Fibroblast of peridontal ligament (primary cell): ENCODE data around the gene C1orf21.

Experiments used
- DNase-seq: peaks from one replicate; pipeline ENCODE4 v3.0.0-alpha.2; 2010; ENCODE audit errors: extremely low read depth

The C1orf21 gene

DNA sequence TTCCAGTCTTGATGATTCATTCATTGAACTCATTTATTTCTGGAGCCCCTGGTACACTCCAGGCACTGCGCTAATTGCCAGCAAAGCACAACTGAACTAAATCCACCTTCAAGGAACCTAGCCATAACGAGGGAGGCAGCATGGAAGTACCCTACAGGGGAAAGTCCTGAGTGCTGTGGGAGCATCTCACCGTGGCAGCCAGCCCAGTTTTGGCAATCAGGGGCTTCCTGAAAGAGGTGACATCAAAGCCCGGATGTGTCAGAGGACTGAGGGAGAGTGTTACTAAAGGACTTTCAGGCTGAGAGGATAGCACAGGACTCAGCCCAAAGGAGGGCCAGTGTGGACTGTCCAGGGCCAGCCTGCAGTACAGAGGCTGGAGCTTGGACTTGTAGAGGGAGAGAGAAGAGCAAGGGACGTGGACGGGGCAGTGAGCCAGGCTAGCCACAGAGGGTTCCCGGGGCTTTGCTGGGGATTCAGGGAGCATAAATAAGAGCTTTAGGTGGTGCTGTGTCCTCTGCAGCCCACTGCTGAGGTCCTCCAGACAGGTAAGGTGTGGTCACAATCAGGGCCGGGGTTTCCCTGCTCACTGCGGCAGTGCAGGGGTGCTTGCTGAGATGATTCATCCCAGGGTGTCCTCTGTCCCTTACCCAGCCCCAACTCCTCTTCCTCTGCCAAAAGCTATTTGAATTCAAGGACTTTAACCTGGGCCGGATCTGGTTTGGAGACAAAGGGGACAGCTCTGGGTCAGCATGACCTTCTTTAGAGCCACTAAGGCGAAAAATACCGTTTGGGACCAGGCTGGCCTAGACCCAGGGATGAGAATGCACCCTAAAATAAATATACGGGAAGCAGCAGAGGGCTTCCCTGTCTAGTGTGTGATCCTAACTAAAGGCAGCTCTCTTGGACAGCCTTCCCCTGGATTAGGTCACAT is 239.5 kb downstream of the C1orf21 start:
- DNase-seq = no peak

DNA sequence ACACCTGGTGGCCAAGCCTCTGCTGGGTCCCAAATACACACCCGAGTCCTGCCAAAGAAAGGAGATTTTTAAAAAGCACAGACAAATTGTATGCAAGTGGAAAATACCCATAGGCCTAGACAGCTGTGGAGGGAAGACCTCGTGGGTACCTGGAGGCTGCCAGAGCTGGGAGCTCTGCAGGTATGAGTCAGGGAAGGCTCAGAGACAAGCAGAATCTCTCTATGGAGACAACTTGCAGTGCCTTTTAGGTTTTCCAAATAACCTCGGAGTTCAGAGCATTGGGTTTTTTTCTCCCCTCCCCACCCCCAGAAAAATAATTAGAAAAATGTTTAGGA is 240.1 kb downstream of the C1orf21 start:
- DNase-seq = no peak

DNA sequence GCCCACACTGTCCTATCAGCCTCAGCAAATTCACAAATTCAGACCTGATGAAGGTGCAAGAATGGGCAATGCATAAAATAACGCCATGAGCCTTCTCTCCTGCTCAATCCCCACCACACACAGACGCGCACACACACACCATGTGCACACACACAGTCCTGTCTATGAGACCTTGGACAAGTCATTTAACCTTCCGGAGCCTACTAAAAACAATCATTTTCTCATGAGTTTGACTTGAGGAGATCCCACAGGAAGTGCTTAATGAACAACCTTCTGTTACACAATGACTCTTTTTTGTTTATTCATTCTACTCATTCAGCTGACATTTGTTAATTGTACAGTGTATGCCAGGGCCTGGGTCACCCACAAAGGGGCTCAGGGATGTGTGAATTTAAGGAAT is 242.4 kb downstream of the C1orf21 start:
- DNase-seq = no peak

DNA sequence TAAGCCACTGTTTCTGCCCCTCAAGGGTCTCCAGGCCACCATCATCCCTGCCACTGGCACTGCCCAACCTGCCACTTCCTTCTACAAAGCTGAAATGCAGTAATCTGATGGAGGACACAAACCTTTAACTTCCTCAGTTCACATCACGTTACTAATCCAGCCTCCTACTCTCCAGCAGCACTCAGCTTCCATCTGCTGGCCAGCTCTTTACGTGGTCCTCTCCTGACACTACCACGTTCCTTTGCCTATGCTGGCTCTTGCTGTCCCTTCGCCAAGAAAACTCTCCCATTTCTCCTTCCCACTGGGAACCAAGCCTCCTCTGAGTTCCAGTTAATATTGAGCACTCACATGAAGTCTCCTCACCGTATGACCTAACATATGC is 243.8 kb downstream of the C1orf21 start:
- DNase-seq = no peak

DNA sequence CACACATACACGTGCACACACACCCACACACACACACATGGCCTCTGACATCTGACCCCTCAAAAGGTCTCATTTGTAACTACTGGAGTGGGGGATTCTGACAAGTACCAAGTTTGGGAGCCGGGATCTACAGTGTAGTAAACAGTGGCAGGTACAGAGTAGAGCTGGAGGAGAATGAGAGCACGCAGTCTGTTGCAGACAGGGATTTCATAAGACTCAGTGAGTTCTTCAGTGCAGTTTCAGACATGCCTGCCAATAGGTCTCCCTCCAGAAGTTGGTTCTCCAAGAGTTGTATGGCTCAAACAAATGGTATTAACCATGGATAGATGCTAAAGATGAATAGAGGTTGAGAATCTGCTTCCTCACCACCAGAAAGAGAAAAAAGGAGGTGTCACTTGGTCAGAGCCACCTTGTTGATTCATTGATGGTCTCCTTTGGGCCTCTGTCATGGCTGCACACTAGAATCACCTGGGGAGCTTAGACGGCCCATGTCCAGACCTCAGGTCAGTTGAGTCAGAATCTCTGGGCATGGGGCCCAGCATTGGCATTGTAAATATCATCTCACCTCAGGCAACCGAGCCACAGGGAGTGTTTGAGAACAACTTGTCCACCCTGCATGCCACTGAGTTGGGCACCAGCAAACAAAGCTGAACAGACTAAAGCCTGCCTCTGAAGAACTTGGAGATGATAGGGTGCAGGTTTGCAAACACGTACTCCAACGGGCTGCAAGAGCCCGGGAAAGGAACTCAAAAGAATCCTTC is 245.8 kb downstream of the C1orf21 start:
- DNase-seq = no peak

DNA sequence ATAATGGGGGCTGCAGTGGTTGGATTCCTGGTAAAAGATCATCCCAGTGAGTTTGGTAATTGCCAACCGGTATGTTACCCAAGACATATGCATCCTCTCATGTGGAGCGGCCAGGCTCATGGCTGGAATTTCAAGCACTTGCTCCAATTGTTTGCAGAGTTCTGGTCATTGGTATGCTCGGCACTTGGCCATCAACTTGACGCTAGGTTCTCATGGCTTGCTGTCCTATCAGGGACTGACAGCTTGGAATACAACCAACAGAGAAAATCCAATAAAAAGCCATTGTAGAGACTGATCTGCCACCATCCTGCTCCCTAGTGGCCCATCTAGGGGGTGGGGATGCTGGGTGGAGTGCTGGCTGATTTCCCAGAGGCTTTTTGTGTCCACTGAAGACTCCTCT is 247.0 kb downstream of the C1orf21 start:
- no peak for DNase-seq

DNA sequence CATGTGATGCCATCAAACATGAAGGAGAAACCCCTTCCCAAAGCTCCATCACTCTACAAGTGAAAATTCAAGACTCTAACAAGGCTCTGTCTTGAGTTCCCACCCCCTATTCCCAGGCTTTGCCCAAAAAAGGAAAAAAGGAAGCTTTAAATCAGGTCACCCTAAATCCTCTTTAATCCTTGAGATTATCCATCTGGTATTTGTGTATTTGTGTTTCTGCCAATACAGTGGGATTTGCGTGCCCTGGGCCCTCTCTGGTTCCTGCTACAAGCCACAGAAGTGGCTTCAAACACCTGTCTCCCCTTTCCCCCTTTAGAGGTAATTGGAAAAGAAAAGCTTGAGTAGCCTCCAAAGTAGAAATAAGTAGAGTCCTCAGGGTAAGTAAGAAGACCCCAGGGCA is 247.5 kb downstream of the C1orf21 start:
- DNase-seq = no peak

DNA sequence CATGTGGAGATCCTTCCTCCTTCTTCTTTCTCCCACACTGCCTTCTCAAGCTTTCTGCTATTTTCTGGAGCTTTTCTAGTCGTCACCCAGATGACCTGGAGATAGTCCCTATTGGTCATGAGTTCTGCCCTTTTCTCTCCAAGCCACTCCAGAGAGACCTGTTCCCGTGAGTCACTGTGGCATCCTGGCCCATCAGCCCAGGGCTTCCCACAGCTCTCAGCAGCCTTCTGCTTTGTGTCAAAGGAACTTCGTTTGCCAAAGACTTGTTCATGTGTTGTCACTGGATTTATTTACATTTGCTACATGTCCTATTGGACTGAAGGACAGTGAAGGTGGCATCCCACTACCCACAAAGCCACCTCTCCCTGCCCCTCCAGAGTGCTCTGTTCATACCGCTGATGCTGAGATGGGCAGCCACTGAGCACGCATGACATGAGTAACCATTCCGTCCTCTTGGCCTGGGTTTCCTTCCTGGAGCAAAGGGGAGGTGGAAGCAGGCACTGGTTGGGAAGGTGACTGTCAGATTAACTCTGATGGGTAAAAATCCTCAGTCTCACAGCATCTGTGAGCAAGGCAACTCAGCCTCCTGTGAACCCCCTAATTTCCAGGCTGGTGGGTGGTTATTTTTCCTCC is 248.6 kb downstream of the C1orf21 start:
- DNase-seq = no peak

DNA sequence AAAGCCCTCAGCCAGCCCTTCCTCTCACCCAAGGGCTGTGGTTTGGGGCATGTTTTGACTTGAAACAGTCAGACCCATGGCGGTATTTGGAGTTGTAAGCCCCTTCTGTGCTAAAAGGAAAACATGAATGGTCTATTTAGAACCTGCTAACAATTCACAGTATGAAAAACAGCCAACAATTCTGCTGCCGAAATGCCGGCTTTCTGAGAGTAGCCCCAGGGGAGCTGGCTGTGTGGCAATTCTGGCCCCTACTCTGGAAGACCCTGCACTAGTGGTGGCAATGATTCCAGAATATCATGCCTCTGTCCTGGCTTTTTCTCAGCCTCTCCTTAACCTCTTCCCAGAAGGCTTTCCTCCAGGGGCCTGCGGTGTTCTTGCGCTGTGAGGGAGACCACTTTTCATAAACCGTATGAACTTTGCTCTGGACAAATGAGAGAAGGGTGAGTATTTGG is 249.2 kb downstream of the C1orf21 start:
- no peak for DNase-seq

DNA sequence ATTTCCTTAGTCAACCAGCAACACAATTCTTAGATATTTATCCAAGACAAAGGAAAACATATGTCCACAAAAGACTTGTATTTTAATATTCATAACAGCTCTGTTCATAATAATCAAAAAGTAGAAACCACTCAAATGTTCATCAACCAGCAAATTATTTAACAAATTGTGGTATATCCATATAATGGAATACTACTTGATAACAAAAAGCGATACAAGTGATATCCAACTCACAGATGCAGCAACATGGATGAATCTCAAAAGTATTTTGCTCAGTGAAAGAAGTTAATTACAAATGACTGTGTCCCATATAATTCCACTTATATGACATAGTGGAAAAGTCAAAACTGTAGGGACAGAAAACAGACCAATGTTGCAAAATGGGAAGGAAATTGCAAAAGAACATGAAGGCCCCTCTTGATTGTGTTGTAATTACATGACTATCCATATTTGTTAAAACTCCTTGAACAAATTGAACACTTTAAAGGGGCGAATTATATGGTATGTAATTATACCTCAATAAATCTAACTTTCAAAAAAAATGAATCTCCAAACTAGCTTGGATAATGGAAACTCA is 250.9 kb downstream of the C1orf21 start:
- DNase-seq = no peak

DNA sequence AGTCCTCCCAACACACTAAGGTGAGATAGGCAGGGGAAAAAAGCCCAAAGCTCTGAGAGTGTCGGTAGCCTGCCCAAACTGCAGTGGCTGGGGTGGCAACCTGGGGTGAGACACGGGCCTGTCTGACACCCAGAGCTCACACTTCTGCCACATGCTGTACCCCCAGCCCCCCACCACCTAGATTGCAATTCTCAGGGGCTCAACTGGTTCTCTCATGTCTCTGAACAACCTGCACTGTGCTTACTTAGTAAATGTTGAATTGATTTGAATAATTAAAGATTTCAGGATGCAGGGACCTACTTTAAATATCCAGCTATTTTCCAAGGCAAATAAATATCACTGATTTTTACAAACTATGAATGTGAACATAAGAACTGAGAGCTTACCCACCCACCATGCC is 252.4 kb downstream of the C1orf21 start:
- DNase-seq = no peak

DNA sequence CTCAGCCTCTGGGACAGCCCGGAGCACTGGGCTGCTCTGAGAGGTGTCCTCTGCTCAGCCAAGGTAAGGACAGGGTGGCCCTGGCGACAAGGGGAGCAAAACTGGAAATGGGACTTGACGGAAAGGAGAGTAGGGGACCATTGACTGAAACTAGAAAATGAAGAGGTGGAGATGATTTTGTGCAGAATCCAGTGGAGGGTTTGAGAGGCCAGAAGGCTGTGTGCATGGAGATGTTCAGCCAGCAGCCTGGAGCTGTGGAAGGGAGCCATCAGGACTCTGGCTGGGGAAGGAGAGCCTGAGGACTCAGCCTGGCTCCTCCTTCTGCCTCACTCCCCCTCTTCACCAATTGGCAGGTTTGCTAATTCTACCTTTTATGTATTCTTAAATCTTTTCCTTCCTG is 253.7 kb downstream of the C1orf21 start:
- no peak for DNase-seq

DNA sequence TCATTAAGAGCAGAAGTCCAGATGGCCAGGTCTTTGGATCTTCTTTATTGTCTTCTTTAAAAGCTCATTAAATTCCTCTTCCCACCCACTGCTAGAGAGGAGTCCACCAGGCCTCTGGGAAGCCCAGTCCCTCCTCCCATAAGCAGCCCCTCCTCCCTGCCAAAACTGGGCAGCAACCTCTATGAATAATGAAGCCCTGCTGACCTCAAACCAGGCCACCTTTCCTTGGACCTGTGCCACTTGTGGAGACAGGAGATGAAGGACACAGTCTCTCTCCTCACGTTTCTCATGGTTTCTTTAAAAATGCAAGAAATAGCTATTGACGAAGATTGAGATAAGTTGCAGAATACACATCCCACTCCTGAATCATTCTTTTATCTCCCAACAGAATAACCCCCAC is 255.1 kb downstream of the C1orf21 start:
- no peak for DNase-seq

DNA sequence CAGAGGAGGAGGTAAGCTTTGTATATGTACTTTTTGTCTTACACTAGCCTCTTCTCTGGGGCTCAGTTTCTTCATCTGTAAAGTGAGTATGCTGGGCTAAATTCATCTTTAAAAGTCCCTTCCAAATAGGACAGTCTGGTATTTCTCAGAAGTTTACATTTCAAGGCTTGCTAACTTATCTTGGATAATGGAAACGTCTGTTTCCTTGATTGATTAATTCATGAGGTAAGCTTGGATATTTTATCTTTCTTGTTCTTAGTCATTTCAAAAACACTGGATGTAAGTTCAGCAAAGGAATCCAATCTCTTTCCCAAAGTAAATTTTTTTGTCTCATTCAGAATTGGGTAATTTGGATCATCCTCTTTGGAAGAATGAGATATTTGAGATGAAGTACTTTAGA is 256.8 kb downstream of the C1orf21 start:
- DNase-seq = no peak

DNA sequence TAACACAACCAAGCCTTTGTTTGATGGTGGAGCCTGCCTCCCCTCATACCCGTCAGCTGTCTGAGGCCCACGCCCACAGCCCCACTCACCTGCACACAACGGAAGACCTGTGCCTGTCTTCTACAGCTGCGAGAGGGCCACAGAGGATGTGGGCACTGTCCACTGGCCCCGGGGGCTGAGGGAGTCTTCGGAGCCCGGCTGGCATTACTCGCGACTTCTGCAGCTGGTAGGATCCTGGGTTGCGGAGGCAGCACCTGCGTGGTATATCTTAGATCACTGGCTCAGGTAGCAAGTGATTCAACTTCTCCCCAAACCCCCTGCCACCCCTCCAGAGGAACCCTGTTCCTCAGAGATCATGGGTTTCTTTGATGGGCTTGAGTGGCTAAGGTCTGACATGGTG is 257.9 kb downstream of the C1orf21 start:
- no peak for DNase-seq

DNA sequence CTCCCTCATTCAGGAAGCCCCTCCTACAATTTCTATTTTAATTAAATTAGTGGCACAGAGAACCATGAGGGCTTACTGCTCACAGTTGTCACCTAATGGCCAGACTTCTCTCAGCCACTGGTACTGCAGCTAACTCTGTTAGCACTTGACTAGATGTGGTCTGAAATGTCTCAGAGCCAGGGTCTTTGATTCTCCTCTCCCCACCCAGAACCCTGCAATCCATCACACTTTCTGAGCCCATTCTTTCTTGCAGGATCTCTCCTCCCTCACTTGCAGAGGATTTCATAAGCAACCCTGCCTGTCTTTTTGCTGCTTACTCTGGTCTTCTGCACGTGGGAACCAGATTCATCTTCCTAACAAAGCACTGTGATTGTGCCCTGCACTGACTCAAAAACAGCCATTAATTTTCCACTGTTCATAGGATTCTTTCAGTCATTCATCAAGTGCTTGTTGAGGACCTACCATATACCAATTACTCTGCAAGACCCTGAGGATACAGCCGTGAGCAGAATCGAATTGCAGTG is 259.4 kb downstream of the C1orf21 start:
- no peak for DNase-seq

DNA sequence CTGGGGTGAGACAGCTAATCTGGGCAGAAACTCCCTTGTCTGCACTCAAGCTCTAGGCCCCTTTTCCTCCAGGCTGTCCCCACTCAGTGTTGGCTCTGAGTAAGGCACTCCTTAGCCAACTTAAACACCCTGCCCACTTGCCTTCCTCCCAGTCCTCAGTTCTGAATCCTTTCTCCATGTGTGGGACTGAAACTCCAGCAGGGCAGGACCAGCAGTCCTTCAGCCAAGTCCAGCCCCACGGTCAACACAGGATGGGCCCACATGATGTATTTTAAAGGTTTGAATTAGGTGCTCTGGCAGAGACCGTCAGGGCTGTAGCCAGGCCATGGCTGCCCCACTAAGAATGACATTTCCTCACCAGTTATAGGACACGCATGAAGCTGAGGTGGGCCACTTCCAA is 260.0 kb downstream of the C1orf21 start:
- DNase-seq = no peak

DNA sequence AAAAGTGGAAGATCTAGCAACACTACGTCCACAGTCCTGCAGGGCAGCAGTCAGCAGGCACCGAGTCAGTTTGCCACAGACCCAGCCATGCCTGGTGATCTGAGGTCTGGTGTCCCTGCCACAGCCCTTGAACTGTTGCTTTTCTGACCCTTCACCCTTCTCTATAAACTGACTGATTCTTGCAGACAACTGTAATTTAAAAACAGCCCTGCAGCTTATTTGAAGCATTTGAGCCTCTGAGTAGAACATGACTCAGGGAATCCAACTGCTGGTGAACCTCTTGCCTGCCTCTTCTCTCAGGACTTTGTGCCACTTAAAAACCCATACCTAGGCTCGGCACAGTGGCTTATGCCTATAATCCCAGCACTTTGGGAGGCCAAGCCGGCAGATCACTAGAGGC is 260.6 kb downstream of the C1orf21 start:
- DNase-seq = no peak

DNA sequence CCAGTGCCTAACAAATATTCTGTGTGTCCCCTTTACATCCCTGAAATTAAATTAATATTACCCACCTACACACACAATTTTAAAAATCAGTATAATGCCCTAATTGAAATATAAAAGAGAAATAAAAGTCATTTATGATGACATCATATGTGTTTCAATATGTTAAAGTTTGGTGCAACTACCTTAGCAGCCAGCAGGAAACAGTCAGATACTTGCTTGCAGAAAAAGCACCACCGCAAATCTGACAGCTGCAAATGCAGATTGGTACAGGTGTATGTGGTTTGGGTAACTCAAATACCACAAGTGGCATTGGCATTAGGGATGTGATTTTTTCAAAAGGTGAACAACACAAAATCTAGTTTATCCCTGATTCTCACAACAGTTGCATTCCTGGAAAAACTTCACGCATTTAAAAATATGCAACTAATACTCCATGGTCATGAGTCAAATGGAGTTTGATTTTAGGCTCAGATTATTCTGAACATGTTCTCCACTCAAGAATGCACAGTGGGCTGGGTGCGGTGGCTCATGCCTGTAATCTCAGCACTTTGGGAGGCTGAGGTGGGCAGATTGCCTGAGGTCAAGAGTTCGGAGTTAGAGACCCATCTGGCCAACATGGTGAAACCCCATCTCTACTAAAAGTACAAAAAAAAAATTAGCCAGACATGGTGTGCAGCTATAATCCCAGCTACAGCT is 261.5 kb downstream of the C1orf21 start:
- DNase-seq = no peak

DNA sequence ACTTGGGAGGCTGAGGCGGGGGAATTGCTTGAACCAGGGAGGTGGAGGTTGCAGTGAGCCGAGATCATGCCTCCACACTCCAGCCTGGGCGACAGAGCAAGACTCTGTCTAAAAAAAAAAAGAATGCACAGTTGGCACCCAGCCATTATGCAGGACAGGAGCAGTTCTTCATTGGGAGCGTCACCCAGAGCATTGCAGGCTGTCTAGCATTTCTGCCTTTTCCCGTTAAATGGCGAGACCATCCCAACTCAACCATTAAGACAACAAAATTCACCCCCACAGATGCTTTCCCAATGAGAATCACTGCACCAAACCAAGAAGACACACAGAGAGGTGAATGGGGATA is 262.0 kb downstream of the C1orf21 start:
- DNase-seq = no peak

DNA sequence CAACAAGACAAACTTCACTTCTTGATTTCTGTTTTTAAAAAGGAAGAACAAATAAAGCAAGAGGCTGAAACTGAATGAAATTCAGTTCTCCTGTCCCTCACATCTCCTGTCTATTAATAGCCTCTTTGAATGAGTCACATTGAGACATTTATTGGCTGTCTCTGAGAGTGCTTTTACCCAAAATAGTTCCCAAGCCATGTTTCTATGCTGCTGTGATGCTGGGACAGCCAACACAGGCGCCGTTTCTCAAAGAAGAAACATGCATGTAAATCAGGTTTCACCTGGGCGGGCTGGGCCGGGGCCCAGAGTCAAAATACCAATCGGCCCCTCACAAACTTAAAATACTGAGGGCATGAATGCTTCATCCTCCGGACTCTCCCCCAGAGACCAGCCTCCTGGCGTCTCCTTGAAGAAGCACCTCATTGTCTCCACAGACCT is 262.6 kb downstream of the C1orf21 start:
- peak; percentile 41 for DNase-seq
